Retinal pigment epithelial cell (primary cell): ENCODE measurements around the gene MAP2K7.

Experiments used
- DNase-seq: peaks from one replicate; pipeline ENCODE4 v3.0.0-alpha.2; 2010; ENCODE audit warnings: low read depth
- H3K4me3 ChIP-seq: 2 replicates; pipeline ENCODE4 v1.5.1; 2011; ENCODE audit warnings: mild to moderate bottlenecking, low read length, control low read depth, moderate library complexity
- TF ChIP-seq, protein P1 (sequence below): conservative IDR thresholded peaks from 2 replicates; pipeline ENCODE4 v1.5.1; 2011; ENCODE audit warnings: low read depth, low read length, control low read depth, inconsistent platforms

Gene MAP2K7

DNA sequence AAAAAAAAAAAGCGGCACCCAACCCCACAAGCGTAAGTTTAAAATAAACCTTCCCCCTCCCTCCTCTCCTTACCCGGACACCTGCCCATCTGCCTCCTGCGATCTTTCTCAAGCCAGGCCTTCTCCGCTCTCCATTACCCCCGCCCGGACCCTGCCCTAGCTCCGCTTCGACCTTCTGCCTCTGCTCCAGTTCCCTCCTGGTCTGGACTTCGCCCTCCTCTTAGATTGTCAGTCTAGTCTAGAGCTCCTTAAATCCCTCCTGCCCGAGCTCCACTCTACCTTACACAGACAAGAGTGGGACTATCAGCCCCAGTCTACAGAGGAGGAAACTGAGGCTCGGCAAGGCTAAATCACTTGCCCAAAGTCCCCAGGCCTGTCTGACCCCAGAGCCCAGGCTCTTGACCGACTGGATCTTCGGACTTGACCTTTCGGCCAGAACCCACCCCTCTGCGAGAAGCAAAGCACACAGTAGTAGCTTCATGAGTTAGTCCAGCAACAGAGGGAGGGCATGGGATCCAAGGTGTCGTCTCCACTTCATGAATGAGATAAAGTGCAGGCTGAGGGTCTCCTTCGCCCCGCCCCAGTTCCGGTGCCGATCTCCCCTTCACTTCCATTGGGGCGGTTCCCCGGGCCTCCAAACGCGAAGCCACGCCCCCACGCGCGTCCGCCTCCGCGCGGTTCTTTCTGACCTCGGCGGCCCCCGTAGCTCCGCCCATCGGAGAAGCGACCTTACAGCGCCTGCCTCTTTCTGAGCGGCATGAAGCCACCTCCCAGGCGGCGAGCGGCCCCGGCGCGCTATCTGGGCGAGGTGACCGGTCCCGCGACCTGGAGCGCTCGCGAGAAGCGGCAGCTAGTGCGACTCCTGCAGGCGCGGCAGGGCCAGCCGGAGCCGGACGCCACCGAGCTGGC is 16.2 kb downstream of the MAP2K7 start, which contains the start of gene SNAPC2:
Gene SNAPC2 (plus strand): TSS at position 729 of the 909 bp plus-strand sequence. CDS start 29 bp downstream, at position 758.
- peak; percentile 49 for DNase-seq
- peak within 1 kb of the TSS; percentile 61 for H3K4me3 ChIP-seq
- TF ChIP-seq, protein P1, sequence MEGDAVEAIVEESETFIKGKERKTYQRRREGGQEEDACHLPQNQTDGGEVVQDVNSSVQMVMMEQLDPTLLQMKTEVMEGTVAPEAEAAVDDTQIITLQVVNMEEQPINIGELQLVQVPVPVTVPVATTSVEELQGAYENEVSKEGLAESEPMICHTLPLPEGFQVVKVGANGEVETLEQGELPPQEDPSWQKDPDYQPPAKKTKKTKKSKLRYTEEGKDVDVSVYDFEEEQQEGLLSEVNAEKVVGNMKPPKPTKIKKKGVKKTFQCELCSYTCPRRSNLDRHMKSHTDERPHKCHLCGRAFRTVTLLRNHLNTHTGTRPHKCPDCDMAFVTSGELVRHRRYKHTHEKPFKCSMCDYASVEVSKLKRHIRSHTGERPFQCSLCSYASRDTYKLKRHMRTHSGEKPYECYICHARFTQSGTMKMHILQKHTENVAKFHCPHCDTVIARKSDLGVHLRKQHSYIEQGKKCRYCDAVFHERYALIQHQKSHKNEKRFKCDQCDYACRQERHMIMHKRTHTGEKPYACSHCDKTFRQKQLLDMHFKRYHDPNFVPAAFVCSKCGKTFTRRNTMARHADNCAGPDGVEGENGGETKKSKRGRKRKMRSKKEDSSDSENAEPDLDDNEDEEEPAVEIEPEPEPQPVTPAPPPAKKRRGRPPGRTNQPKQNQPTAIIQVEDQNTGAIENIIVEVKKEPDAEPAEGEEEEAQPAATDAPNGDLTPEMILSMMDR = no peak

GRCh38 chr19:7920519-7921301 is 17.0 kb downstream of the MAP2K7 start:
- TF ChIP-seq, protein P1 = no peak
- DNase-seq = peak; percentile 68
- H3K4me3 ChIP-seq = peak overlapping the region; percentile 61

DNA sequence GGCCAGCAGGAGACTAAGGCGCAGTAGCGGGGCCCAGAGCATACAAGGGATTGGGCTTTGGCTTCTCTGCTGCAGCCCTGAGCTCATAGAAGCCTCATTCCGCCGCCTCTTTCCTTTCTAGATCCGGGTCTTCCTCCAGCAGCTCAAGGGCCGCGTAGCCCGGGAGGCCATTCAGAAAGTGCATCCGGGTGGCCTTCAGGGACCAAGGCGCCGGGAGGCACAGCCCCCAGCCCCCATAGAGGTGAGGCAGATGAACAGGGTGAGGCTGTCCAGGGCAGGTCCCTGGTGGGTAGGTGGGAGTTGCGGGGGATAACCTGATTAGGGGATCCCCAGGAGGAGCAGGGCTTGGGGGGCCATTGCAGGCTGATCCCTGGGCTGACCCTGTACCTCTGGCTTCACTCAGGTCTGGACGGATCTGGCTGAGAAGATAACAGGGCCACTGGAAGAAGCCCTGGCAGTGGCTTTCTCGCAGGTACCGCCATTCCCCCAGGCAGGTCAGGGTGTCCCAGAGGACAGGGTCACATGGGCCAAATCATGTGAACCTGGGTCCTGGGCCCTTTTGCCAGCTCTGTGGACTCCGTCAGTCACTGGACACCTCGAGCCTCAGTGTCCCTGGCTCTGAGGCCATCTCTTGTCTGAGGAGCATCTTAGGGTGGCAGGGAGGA is 17.8 kb downstream of the MAP2K7 start:
- TF ChIP-seq, protein P1 = no peak
- H3K4me3 ChIP-seq = peak overlapping the region; percentile 40
- no peak for DNase-seq

- TF ChIP-seq, protein P1 = no peak
- H3K4me3 ChIP-seq = no peak overlapping the region
- no peak for DNase-seq
Measured at GRCh38 chr19:7921967-7922835, 18.5 kb downstream of the MAP2K7 start.

- no peak overlapping the region for H3K4me3 ChIP-seq
- TF ChIP-seq, protein P1 = no peak
- DNase-seq = no peak
Measured at GRCh38 chr19:7922836-7923195, 19.1 kb downstream of the MAP2K7 start.
